NB4 (cell line): Measurements from ENCODE around the gene SAFB2.

Source experiments
- MYC ChIP-seq: IDR thresholded peaks from 2 replicates; pipeline ENCODE4 v1.6.1; 2011; ENCODE audit warnings: low read depth, low read length
- POLR2A ChIP-seq: IDR thresholded peaks from 2 replicates; pipeline ENCODE4 v1.6.1; 2011; ENCODE audit warnings: mild to moderate bottlenecking; ENCODE audit not compliant: insufficient read length; ENCODE audit errors: extremely low read depth
- TF ChIP-seq, protein P1 (sequence below): IDR thresholded peaks from one replicate; pipeline ENCODE4 v1.5.1; 2012; ENCODE audit warnings: low read depth, low read length

DNA sequence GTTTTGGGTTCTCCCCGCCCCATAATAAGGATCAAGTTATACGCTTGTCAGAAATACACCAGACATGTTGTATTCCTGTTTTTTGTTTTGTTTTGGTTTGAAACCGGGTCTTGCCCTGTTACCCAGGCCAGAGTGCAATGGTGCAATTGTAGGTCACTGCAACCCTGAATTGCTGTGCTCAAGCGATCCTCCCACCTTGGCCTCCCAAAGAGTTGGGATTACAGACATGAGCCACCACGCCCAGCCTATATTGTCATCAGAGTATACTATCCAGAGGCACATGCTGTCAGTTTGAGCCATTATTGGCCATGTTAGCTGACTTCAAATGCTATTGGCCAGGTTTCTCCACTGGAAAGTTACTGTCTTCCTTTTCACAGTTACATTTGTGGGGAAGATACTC is 10.1 kb upstream of the SAFB2 start:
- TF ChIP-seq, protein P1, sequence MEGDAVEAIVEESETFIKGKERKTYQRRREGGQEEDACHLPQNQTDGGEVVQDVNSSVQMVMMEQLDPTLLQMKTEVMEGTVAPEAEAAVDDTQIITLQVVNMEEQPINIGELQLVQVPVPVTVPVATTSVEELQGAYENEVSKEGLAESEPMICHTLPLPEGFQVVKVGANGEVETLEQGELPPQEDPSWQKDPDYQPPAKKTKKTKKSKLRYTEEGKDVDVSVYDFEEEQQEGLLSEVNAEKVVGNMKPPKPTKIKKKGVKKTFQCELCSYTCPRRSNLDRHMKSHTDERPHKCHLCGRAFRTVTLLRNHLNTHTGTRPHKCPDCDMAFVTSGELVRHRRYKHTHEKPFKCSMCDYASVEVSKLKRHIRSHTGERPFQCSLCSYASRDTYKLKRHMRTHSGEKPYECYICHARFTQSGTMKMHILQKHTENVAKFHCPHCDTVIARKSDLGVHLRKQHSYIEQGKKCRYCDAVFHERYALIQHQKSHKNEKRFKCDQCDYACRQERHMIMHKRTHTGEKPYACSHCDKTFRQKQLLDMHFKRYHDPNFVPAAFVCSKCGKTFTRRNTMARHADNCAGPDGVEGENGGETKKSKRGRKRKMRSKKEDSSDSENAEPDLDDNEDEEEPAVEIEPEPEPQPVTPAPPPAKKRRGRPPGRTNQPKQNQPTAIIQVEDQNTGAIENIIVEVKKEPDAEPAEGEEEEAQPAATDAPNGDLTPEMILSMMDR: no peak
- TF ChIP-seq MYC (no peak), POLR2A (no peak)
